Stimulated activated CD4-positive, alpha-beta T cell treated with anti-CD3 and anti-CD28 coated beads, Interleukin-4, amount 100 ng/mL, for 4 hours (primary cell): ENCODE measurements around the gene ZC3H18.

Source experiments
- DNase-seq, 2 experiments: peaks; one replicate each; pipeline ENCODE4 v3.0.0-alpha.2; 2020

Gene ZC3H18

DNA sequence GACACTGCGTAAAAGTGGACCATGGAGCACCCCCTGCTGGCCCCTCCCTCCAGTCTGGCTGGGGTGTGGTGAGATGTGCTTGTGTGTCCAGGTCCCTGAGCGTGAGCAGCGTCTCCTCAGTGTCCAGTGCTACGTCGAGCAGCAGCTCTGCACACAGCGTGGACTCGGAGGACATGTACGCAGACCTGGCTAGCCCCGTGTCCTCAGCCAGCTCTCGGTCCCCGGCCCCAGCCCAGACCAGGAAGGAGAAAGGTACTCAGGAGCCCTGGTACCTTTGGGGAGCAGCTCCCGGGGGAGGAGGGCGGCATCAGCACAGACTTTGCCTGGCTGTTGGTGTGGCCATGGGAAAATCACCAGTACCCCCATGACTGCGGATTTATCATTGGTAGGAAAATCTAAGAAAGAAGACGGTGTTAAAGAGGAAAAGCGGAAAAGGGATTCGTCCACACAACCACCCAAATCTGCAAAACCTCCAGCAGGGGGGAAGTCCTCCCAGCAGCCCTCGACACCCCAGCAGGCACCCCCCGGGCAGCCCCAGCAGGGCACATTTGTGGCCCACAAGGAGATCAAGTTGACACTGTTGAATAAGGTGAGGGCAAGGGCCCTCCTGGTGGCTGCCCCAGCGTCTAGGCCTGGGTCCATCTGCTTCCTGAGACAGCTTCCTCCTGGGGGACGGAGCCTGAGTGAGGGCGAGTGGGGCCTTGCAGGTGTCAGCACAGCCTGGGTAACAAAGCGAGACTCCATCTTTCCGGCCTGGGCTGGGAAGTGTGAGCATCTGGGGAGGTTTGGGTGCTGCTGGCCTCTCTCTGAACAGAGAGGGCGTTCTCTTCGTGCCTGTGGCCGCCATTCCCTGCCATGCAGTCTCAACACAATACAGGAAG lies 57.6 kb downstream of the ZC3H18 start:
- no peak for DNase-seq

DNA sequence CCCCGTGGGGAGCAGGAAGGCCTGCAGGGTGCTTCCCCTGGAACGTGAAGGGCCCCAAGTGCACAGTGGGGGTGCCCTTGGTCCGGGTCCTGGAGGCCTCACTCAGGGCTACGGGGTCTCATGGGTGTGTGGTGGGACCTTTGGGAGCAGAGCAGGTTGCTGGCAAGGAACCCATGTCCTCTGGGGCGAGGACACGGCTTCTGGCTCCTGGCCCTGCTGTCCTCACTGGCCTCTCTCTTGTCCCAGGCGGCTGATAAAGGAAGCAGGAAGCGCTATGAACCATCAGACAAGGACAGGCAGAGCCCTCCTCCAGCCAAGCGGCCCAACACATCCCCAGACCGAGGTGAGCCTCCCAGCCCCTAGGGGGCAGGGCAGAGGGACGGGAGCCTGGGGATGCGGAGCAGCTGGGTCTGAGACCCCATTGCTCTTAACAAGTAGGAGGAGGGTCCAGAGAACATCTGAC lies 58.3 kb downstream of the ZC3H18 start:
- no peak for DNase-seq

DNA sequence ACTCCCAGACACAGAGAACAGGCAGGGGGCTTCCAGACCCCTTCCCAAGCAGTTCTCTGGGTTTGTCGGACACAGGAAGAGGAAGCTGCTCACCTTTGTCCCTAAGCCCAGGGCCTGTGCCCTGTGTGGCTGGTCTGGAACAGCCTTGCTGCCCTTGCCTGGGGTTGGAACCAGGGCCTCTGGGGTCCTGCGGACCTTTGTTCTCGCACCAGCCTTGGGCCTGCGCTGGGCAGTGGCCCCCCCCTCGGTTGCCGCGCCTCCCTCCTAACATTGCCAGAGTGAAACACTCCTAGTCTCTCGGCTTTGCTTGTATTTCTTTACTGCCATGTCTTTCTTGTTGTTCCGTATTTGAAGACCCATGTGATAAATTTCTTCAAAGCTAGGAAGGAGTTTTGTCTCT lies 59.6 kb downstream of the ZC3H18 start:
- no peak for DNase-seq

DNA sequence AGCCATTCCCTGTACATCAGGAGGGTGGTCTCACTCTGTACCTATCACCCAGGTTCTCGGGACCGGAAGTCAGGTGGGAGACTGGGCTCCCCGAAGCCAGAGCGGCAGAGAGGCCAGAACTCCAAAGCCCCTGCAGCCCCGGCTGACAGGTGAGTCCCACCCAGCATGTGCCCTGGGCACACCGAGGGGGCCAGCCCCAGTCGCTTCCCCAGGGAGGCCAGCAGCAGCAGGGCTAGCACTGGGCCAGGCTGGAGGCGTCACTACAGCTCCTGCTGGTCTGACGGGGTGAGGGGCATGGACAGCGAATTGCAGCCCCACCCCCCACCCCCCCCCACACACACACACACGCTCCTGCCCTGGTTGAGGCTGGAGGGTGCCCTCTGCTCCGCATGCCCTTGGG lies 60.2 kb downstream of the ZC3H18 start:
- DNase-seq: no peak

DNA sequence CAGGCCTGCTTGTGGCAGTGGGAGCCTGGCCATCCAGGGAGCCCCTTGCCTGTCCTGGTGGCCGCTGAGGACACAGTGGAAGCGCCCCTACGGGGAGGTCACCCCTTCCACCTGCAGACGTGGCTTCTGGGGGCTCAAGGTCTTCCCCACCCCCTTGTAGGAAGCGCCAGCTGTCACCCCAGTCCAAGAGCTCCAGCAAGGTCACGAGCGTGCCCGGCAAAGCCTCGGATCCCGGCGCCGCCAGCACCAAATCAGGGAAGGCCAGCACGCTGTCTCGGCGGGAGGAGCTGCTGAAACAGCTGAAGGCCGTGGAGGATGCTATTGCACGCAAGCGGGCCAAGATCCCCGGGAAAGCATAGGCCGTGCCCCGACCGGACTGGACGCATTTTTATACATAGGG lies 60.7 kb downstream of the ZC3H18 start:
- DNase-seq: no peak

DNA sequence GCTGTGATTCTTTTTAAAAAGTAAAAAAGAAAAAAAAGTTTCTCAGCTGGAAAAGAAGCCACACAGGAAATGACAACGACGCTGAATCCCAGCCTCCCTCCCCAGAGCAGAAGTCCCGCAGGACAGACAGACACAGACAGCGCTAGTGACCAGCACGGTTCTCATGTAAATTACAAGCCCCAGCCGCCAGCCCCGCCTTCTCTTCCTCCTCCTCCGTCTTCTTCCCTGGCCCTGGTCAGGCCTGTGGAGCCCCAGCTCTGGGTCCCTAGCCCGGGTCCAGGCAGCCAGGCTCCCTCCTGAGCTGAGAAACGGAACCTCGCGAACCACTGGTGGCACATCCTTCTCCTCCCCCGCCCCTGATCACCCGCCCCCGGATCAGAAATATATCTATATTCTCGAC lies 61.2 kb downstream of the ZC3H18 start:
- no peak for DNase-seq

DNA sequence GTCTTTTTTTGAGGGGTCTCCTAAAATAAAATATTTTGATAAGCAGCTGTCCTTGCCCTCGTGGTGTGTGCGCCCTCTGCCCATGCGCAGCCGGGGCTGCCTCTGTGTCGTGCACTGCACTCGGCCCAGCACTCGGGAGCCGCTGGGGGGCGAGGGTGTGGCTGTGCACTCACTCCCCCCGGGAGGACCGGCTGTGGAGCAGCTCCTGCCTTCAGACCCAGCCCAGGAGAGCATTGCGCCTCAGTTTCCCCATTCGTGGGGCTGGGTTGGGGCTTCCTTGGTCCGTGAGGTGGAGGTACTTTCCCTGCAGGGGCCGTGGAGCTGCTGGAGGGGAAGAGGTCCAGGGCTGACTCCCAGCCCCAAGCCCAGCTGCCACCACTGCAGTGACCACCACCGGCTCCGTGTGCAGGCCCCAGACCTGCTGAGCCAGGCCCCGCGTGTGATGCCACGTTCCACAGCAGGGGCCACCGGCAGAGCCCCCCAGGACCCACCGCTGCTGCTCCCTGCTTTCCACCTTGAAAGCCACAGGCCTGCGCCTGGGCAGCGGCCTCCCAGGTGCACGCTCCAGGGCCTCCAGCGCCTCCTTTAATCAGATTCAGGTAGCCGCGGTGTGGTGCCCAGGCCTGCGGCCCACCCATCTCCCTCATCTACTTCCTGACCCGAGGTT lies 61.9 kb downstream of the ZC3H18 start:
- no peak for DNase-seq

DNA sequence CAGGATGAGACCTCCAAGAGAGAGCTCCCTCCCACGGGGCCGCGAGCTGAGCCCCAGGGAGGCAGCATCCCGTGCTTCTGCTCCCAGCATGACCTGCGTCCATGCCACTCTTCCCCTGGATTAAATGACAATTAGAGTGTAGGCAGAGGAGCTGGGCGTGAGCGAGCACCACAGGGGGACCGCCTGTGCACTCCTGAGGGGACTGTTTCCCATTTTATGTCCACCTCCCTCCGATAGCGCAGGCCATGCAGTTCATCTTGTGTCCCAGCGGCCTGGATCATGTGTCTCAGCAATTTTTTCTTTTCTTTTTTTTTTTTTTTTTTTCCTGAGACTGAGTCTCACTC lies 62.4 kb downstream of the ZC3H18 start:
- no peak for DNase-seq

DNA sequence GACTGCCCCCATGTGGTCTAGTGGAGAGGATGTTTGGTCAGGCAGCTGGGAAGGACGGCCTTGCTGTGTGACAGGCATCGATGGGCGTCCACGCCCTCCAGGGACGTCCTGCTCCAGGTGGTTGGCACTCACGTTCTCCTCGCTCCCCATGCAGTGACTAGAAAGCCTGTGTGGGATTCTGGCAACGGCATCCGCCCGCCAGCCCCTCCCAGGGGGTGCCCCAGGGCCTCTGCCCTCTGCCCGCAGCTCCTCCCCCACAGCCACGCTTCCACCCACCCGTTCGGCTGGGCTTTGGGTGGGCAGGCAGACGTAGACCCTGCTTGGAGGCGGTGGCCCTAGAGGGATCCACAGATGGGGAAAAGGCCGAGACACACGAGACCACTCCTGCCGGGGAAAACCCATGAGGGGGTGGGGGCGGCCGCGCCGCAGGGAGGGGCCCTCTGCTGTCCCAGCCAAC lies 63.5 kb downstream of the ZC3H18 start:
- peak; percentile 40 to 53 for DNase-seq

DNA sequence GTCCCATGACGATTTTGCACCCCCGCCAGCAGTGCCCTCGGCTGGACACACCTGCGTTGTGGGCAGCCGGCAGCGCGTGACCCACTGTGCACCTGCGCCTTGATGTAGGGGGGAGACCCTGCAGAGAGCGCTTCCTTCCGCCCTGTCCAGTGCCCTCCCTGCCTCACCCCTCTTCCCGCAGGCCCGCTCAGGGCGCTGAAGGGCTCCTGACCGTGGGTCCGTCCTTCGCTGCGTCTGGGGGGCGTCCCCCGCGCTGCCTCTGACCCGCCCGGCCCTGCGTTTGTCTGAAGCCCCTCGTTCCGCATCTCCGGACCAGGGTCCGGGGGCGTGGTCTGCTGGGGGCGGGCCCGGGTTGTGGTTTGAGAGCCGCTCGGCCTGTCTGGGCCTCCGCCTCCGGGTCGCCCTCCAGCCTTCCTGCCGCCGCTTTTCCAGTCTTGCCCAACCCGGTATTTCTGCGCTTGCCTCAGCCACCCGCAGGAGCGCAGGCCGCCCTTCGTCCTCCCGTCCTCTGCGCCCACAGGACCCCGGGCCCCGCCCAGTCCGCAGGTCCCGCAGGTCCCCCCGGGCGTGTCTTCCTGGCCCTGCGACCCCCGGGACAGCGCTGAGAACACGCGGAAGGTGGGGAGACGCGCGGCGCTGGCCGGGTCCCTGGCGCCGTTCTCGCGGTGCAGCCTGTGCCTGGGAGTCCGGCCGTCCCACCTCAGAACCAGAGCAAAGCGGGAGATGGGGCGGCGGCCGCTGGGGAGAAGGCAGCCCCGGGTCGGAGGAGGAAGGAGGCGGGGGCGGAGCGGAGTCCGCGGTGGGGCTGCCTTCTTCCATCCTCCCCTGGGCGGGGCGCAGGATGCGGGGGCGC lies 64.2 kb downstream of the ZC3H18 start:
- peak; percentile 39 to 48 for DNase-seq

DNA sequence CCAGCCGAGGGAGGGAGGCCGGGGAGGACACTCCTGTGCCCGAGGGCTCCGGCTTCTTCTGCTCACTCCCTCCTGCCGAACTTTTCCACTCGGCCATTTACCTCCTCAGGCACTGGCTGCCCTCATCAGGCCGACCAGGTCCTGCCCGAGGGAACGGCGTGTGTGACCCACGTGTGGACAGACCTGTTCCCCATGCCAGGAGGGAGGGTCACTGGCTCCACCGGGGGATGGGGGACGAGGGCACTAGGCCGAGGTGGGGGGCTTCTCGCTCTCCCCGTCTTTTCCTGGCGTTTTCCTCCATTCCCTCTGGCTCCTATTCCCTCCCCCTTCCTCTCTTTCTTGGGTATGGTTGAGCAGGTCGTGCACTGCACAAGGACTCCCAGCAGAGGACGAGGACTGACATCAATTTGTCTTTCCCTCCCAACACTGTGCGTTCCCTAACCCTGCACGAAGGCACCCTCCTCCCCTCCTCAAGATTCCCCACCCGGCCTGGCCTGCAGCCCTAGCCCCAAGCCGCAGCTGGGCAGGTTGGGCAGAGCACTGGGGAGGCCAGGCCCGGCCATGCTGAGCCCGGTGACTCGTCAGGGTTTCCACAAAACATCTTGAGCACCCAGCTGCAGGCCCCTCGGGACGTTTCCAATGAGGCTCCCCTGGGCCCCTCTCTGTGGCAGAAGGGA lies 64.9 kb downstream of the ZC3H18 start:
- DNase-seq: no peak

DNA sequence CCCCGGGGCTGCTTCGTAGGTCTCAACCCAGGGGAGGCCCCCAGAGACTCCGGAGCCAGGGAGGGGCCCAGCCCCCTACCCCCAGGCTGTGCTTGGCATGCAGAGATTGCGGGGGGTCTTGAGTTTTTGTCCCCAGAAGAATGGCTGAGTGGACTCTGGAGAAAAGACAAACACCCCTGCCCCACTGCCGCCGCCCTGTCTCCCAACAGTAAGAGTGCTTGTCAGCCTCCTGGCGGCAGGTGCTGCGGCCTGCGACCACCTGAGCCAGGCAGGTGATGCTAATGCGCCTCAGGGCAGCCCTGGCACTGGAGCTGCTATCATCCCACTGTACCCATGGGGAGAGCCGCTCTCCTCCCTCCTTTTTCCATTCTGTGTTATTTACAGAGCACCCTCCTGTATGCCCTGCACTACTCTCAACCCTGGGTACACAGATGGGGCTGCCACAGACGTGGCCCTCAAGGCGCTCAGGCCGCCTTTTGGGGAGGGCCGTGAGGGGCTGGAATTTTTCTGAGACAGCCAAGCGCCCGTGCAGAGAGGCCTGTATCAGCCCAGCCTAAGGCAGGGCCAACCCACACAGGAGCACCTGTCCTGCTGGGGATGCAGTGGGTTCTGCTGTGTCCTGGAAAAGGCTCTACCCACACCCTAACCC lies 65.6 kb downstream of the ZC3H18 start:
- no peak for DNase-seq

DNA sequence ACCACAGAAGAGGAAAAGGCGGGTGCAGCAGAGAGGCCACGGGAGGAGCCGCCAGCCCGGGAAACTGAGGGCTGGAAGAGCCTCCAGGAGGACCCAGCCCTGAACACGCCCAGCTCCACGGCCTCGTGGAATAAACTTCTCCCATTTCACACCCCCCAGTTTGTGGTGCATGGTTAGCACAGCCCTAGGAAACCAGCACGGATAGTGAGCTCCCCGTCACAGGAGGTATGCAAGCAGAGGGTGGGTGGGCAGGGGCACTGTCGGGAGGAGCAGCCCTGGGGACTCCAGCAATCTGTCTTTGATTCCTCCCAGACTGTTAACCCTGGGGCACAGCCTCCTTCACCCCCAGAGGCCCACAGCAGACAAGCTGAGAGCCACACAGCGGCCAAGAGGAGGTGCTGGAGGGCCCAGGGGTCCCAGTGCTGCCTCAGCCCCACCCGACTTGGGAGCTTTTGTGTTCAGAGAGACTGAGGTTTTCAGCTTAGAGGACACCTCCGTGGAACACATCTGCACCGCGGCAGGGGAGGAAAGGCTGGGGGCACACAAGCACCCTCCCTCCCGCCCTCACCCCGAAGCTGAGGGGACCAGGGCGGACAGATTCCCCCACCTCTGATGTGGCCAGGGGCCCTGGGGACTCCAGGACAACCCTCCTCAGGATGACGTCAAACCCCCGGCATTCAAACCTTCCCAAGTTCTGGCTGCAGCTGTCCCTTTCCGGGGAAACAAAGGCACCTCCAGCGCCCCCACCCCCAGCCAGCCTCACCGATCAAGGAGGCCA lies 66.5 kb downstream of the ZC3H18 start:
- no peak for DNase-seq

DNA sequence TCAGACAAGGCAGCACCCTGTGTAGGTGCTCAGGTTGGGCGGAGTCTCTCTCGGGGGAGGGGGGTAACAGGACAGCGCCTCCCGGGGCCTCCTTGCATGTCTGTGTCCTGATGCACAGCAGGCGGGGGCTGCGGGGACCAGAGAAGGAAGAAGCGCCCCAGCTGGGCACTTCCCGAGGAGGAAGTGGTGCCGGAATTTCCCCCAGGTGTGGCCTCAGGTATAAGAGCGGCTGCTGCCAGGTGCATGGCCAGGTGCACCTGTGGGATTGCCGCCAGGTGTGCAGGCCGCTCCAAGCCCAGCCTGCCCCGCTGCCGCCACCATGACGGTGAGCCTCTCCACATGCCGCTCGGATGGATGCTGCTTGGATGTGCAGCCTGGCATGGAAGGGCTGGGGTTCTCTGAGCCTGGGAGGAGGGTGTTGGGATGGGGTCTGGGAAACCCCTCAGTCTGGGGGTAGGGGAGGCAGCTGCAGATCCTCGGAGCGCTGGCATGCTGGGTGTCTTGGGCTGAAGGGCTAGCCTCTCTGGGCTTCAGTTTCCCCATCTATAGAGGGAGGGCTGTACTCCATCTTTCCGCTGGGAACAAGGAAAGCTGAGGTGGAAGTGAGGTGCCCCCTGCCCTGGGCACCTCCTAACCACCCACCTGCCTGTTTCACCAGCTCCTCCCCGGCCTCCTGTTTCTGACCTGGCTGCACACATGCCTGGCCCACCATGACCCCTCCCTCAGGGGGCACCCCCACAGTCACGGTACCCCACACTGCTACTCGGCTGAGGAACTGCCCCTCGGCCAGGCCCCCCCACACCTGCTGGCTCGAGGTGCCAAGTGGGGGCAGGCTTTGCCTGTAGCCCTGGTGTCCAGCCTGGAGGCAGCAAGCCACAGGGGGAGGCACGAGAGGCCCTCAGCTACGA lies 68.4 kb downstream of the ZC3H18 start, which contains the start of gene IL17C:
Gene IL17C (plus strand): TSS at position 250 of the 908 bp plus-strand sequence. CDS start 70 bp downstream, at position 320.
- no peak for DNase-seq

DNA sequence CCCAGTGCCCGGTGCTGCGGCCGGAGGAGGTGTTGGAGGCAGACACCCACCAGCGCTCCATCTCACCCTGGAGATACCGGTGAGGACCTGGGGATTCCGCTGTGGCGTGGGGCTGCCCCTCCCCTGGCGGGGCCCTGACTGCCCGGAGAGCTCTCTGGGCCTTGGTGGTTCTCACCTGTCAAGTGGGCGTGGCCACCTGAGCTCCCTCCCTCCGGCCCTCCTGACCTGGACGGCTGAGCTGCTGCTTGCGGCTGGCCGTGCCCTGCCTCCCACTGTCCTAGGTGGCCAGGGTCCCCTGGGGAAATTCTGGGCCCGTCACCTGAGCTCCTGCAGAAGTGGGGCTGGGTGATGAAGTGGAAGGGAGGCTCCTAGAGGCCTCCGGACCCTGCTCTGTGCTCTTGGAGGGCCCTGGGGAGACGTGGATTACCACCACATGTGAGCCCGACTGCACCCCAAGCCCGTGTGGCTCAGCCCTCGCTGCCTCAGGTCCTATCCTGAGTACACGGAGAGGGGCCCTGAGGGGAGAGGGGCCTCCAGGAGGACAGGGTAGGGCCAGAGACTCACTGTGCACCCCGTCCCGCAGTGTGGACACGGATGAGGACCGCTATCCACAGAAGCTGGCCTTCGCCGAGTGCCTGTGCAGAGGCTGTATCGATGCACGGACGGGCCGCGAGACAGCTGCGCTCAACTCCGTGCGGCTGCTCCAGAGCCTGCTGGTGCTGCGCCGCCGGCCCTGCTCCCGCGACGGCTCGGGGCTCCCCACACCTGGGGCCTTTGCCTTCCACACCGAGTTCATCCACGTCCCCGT lies 69.2 kb downstream of the ZC3H18 start:
- no peak for DNase-seq

DNA sequence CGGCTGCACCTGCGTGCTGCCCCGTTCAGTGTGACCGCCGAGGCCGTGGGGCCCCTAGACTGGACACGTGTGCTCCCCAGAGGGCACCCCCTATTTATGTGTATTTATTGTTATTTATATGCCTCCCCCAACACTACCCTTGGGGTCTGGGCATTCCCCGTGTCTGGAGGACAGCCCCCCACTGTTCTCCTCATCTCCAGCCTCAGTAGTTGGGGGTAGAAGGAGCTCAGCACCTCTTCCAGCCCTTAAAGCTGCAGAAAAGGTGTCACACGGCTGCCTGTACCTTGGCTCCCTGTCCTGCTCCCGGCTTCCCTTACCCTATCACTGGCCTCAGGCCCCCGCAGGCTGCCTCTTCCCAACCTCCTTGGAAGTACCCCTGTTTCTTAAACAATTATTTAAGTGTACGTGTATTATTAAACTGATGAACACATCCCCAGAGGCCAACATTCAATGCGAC lies 69.9 kb downstream of the ZC3H18 start:
- no peak for DNase-seq

DNA sequence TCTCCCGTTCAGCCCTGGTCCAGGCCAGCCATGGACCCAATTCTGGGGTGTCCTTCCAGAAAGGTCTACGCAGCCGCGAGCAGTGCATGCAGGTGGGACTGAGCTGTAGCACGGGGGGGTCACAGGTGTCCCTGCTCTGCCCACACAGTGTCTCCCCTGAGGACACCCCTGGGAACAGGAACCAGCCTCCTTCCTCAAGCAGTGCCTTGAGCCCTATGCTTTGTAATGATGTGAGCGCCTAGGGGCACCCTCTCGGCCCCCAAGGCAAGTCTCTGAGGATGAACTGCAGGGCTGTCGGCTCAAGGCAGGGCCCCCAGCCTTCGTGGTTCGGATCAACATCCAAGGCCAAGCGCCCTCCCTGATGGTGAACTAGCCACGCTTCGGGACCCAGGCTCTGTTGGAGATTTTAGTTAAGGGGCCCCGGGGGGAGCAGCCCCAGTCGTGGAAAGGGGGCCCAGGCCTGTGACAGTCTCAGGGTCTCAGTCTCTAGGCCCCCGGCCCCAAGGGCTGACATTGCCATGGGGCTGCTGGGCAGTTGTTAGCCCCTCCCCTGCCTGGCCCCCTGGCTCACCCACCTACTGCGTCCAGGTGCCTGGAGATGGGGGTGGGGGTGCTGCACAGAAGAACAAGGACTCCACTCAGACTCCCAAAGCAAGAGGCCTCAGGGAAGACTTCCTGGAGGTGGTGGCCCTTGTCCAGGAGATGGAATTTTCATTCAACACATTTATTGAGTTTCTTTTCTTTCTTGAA lies 70.5 kb downstream of the ZC3H18 start:
- no peak for DNase-seq

DNA sequence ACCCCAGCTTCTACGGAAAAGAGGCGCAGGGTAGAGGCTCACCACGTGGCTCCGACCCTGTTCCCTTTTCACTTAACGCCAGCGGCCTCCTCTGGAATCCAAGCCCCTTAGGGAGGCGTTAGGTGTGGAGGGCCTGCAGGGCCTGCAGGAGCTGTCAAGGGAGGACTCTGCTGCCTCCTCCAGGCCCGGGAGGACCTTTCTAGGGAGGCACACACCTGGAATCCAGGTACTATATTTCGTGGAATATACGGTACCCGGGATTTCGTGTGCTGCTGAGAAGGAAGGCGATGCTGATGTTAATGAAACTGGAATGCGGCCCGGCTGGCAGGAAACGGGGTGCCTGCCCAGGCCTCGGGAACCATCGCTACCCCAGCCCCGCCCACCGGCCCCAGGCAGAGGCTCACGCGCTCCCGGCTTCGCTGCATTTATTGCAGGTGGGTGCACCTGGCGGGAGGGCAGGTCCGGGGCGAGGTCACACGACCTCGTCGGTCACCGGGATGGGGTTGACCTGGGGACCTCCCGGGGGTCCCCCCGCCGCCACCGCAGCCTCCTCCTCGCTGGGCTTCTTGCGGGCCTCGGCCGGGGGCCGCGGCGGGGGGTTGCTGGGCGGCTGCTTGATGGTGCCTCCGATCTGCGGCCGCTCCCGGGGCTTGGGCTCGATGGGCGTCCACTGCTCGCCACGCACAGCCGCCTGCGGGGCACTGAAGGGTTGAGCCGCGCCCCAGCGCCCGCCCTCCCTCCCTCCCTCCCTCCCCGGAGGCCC lies 72.9 kb downstream of the ZC3H18 start:
- DNase-seq: no peak
